CD4-positive, alpha-beta T cell treated with Interleukin-2 at 100 ng/mL for 4 hours (primary cell): Measurements from ENCODE around the gene C1QTNF8.

Experiments
- DNase-seq: peaks from one replicate; pipeline ENCODE4 v3.0.0-alpha.2; 2020; ENCODE audit warnings: low spot score

The C1QTNF8 gene

GRCh38 chr16:1127971-1128715 lies 32.1 kb upstream of the C1QTNF8 start:
- DNase-seq, result no peak

- DNase-seq, result no peak
These were observed 31.1 kb upstream of the C1QTNF8 start for GRCh38 chr16:1127101-1127500.

- no peak for DNase-seq
These were observed 30.5 kb upstream of the C1QTNF8 start for GRCh38 chr16:1126586-1126985.

DNA sequence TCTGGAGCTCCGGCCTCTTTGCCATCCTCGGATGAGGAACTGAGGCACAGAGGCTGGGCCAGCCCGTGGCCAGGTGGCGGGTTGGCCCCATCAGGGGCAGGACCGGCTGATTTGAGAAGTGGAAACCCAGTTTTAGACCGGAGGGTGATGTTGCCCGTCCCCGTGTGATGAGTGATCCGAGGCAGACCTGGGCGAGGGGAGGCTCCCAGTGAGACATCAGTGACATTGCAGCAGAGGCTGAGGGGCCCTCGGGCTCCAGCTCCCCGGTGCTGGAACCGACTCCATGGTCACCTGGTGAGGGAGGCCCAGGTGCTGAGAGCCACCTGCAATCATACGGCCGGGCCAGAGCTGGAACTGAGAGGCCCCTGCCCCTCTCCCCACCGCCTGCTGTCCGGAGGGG lies 30.0 kb upstream of the C1QTNF8 start:
- DNase-seq, result no peak

DNA sequence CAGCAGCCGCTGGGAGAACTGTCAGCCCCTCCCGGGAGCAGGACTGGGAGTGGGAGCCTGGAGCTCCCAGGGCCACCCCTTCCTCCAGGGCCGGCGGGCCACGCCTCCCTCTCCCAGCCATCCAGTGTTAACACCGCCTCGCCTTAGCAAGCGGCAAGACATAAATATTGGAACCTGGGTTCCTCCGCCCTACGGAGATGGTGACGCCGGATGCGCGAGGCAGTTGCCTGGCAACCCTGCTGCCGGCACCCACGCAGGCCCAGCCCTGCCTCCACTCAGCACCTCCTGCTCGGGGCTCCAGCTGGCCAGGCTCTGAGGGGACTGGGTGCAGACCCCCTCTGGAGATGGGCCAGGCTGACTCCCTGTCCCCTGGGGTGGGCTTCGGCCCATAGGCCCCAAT lies 29.4 kb upstream of the C1QTNF8 start:
- DNase-seq, result no peak

DNA sequence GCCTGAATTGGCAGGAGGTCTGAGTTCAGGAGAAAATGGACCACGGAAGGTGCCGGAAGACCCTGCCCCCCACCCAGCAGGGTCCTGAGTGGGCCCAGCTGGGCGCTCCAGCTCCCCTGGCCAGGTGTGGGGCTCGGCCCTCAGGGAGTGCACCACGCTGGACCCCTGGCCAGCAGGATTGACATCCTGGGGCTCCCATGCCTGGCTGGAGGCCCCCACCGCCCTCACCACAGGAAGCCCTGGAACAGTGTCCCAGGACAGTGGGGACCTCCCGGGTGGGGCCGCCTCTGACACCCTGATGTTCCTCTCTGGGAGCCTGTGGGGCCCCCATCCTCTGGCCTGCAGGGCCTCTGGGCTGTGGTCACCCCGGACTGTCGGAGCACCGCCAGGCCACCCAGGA lies 28.8 kb upstream of the C1QTNF8 start:
- DNase-seq, result no peak

DNA sequence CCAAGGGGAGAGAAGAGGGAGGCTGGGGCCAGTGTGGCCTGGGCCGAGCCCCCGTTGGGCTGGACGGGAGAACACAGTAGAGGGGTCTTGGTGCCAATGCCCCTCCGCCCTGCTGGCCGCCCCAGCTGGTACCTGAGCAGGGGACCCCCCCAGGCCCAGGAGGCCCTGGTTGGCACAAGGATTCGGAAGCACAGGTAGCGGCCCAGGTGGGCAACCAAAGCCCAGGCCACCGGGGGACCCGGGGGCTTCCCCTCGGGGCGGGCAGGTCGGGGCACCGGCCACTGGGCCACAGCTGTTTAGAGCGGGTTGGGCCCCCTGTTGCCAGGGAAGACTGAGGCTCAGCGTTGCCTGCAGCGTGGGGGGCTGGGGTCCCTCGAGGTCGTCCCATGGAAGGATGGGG lies 28.2 kb upstream of the C1QTNF8 start:
- DNase-seq, result no peak

DNA sequence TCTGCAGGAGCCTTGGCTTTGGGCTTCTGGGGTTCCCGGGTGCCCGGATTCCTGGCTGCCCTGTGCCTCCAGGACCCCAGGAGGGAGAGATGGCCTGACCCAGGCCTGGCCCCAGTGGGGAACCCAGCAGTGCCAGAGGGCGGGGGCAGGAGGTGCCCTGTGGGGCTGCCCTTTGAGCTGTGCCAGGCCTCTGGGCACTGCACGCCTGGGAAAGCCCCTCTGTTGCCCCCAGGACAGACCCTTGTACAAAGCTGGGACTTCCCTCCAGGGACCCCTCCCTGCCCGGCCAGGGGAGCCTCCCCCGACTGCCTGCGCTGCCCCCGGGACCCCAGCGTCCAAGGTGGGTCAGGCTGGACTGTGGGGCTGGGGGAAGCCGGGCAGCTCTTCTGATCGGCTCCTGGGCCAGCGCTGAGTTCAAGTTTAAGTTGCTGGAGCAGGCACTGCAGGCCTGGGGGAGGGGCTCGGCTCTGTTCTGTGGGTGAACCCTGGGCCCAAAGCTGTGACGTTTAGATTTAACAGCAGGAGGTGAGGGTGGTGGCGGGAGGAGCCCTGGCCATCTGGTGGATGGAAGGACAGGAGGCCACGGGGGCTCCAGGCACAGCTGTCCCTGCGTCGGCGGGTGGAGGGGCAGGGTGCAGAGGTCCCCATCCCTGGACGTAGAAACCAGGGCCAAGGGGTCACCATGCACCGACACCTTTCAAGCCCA lies 27.6 kb upstream of the C1QTNF8 start:
- no peak for DNase-seq

GRCh38 chr16:1122398-1122765 lies 26.3 kb upstream of the C1QTNF8 start:
- no peak for DNase-seq

GRCh38 chr16:1121601-1122397 lies 25.8 kb upstream of the C1QTNF8 start:
- no peak for DNase-seq

- no peak for DNase-seq
These were observed 25.0 kb upstream of the C1QTNF8 start for GRCh38 chr16:1121009-1121408.

DNA sequence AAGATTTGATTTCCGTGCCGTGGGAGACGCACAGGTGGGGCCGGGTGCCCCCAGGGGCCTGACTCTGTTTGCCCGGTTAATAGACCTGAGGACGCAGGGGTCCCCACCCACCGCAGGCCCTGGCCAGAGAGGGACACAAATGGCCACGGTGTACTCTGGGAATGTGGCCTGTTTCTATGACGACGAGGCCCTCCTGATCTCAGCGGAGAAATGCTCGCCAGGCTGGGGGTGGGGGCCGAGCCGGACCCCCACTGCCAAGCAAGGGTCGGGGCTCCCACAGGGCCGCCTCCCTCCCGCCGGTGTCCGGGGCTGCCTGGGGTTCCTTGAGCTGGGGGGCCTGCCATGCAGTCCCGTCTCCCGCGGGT lies 24.5 kb upstream of the C1QTNF8 start:
- DNase-seq, result no peak

DNA sequence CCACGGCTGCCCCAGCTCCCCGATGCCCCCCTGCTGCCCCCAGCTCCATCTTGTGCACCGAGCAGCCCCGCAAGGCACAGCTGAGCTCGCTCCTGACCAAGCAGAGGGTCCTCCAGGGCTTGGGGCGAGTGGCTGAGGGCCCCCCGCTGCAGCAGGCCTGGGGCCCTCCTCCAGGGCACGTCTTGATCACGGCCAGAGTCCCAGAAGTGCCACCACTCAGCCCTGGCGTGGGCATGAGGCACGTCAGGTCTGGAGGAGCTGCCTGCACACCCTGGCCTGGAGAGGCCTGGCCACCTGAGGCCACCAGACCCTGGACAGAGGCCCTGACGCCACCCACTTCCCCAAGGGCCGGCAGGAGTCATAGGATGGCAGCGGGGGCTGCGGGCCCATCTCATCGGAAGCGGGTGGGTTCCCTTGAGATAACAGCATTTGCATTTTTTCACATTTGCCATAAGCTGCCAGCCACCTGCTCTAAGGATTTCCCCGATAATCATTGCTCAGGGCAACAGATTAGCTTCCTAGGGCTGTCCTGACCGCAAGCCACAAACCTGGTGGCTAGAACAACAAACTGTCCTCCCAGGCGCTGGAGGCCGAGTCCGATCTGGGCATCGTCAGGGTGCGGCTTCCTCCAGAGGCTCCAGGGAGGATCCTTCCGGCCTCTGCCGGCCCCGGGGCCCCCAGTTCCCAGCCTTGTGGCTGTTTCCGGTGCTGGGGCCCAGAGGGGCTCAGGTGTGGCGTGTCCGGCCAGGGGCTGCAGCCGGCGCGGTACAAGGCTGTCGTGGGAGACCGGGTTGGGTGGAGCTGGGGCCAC lies 23.9 kb upstream of the C1QTNF8 start:
- DNase-seq, result no peak

- no peak for DNase-seq
These were observed 23.1 kb upstream of the C1QTNF8 start for GRCh38 chr16:1119129-1119528.

- no peak for DNase-seq
These were observed 21.9 kb upstream of the C1QTNF8 start for GRCh38 chr16:1117926-1118325.

DNA sequence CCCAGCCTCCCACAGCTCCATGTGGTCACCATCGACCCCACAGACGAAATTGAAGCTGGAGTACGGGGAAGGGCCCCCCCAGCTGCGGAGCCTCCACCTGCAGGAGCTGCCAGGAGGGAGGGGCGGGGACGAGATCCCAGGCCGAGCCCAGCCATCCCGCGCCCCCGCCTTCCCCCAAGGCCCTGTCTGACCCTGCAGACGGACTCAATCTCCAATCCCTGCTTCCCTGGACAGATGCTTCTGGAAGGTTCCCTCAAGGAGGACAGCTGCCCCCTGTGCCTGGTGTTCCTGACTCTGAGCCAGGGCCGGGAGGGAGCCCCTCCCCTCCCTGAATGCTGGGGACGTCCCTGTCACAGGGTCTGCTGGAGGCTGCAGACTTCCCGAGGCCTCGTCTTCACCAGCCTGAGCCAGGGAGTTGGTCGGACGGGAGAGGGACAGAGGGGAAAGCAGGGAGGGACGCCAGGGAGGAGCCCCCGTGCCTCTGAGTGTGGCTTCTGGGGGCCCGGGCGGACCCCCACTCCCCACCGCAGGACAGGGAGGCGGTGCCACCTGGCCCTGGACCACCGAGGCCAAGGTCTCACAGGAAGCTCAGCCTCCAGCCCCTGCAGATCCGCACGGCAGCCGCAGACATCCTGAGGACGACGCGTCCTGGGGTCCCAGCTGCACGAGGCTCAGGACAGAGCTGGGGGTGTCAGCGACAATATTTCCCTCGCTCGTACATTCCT lies 21.3 kb upstream of the C1QTNF8 start:
- no peak for DNase-seq

GRCh38 chr16:1116693-1117077 lies 20.6 kb upstream of the C1QTNF8 start:
- DNase-seq, result no peak

DNA sequence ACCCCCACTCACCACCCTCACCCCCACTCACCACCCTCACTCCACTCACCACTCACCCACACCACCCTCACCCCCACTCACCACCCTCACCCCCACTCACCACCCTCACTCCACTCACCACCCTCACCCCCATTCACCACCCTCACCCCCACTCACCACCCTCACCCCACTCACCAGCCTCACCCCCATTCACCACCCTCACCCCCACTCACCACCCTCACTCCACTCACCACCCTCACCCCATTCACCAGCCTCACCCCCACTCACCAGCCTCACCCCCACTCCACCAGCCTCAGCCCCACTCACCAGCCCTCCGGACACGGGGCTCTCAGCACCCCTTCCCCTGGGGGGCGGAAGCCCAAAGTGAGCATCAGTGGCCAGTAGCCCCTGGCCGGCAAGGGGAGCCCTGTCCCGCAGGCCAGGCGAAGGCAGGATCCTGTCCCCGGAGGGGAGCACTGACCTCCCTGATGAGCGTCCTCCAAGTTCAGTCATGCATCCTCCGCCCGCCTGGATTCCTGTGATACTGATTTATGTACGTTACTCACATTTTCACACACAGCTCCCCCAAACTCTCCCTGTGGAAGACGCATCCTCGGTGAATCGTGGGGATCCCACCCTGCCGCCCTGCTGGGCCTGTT lies 18.0 kb upstream of the C1QTNF8 start:
- no peak for DNase-seq

GRCh38 chr16:1113489-1113888 lies 17.4 kb upstream of the C1QTNF8 start:
- DNase-seq, result no peak

DNA sequence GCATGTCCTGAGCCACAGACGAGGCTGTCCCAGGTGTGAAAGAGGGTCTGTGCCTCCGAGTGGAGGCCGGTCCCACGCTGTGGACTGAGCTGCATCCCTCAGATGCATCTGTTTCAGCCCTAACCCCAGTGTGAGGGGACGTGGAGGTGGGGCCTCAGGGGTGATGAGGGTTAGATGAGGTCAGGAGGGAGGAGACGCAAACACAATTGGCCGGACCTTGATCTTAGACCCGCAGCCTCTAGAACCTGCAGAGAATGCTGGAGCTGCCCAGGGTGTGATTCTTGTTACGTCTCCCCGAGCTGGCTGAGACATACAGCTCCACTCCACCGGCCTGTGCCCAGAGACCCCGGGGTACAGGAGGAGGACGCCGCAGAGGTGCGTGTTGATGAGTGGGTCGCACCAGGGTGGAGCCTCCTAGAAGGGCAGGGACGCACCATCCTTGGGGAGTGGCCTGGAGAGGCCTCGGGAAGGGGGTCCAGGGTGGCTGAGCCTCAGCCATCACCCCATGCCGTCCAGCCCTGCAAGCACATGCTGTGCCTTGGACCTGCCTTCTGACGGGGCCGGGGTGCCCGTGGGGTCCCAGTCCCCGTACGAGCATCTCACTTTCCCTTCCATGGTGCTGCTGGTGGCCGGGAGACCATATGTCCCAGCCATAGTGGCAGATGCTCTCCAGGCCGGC lies 16.6 kb upstream of the C1QTNF8 start:
- DNase-seq, result no peak

DNA sequence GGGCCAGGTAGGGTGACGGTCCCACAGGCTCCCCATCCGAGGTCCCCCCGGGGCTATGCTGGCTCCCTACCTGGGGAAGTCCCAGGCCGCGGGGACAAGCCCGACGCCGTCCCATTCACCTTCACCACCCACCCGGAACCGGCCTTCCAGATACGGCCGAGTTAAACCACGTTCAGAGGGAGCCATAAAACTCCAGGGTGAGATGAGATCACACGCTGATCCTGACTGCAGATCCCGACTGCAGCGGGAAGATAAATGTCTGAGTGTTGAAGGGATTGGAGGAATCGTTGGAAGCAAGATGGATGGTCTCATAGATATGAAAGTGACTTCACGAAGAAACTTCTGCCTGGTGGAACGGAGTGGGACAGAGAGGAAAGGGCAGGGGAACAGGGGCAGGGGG lies 13.6 kb upstream of the C1QTNF8 start:
- DNase-seq, result no peak
